Subcutaneous abdominal adipose tissue (tissue), 5 donors: ENCODE data around the gene TSBP1.

ENCODE experiments used
- H3K27ac ChIP-seq: one replicate; pipeline ENCODE4 v1.7.0; 2013; ENCODE audit warnings: low read depth, mild to moderate bottlenecking, inconsistent platforms, low read length, moderate library complexity
- H3K27me3 ChIP-seq, 5 donors: one replicate each; pipeline ENCODE4 v1.7.0; 2013; ENCODE audit warnings: low read length in 5 of 5, inconsistent platforms in 1 of 5; ENCODE audit not compliant: control insufficient read depth in 5 of 5, insufficient read depth in 4 of 5
- H3K36me3 ChIP-seq, 5 donors: one replicate each; pipeline ENCODE4 v1.7.0; 2013; ENCODE audit warnings: low read length in 5 of 5; ENCODE audit not compliant: control insufficient read depth in 5 of 5, insufficient read depth in 5 of 5
- H3K4me1 ChIP-seq, 5 donors: one replicate each; pipeline ENCODE4 v1.7.0; 2013; ENCODE audit warnings: low read length in 5 of 5, mild to moderate bottlenecking in 3 of 5, moderate library complexity in 1 of 5; ENCODE audit not compliant: control insufficient read depth in 5 of 5, insufficient read depth in 5 of 5
- H3K4me3 ChIP-seq, 5 donors: one replicate each; pipeline ENCODE4 v1.7.0; 2013; ENCODE audit warnings: low read length in 5 of 5, low read depth in 1 of 5
- H3K9ac ChIP-seq, 5 donors: one replicate each; pipeline ENCODE4 v1.7.0; 2013; ENCODE audit warnings: low read length in 5 of 5, mild to moderate bottlenecking in 4 of 5, moderate library complexity in 3 of 5
- H3K9me3 ChIP-seq, 5 donors: one replicate each; pipeline ENCODE4 v1.7.0; 2013; ENCODE audit warnings: low read length in 5 of 5; ENCODE audit not compliant: control insufficient read depth in 5 of 5
- donor health status: healthy.
- donor health status: healthy.
- donor health status: healthy.
- donor health status: healthy.
- donor health status: healthy.

The TSBP1 gene

DNA sequence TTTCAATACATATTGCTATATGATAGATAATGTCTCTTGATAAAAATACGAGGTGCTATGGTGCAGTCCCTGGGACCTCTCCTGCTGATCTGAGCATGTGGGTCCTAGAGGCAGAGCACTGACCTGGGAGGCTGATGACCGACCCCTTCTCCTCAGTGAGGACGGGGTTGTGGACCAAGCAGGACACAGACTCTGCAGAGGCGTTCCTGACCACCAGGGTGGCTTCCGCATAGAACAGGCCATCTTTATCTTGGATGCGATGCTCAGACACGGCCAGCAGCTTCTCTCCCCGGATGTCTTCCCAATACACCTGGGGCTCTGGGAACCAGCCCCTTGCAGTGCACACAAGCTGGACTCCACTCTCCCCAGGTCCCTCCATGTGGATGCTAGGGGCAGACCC, 31.1 kb upstream of the TSBP1 start:
- peaks cover 6 to 31% (median 16%) of the 10 kb centered on the region in 5 donors for H3K27me3 ChIP-seq

DNA sequence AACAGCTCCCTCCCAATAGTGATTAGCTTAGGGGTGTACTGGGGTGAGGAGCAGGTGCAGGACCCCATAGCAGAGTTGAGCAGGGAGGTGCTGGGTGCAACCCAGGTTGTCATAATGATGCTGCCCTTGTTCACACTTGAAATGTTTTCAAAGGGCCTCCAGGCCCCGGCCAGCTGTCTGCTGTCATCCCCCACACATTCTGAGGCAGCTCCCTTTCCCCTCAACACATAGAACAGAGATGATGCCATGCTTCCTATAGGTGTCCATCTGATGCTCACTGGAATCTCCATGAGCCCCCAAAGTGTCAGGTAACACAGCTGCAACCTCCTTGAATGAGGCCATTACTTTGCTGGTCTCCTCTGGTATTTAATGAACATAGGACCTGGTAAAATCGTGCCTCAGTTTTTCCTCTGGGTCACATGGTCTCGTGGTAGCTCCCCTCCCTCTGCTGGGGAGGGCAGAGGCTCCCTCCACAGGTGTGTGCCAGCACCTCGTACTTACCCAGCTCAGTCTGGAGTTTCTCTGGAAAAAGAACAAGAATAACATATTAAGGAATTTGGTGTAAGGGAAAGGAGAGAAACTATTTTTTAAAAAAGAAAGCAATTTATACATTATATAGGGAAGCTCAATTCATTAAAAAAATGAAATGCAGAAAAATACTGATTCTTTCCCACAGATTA, 29.7 kb upstream of the TSBP1 start:
- Histone ChIP-seq H3K4me3 (no peak overlapping the region), H3K9ac (no peak overlapping the region), H3K4me1 (no peaks in the 10 kb centered on the region), H3K9me3 (no peaks in the 10 kb centered on the region), H3K27ac (no peak overlapping the region), H3K27me3 (peaks cover 6 to 26% (median 10%) of the 10 kb centered on the region in 5 donors), H3K36me3 (no peaks in the 10 kb centered on the region)

More for the DNA sequence above, 31.1 kb upstream of the TSBP1 start:
- Histone ChIP-seq H3K4me3 (no peak overlapping the region), H3K36me3 (no peaks in the 10 kb centered on the region), H3K4me1 (no peaks in the 10 kb centered on the region), H3K9ac (no peak overlapping the region), H3K9me3 (no peaks in the 10 kb centered on the region), H3K27ac (no peak overlapping the region)

DNA sequence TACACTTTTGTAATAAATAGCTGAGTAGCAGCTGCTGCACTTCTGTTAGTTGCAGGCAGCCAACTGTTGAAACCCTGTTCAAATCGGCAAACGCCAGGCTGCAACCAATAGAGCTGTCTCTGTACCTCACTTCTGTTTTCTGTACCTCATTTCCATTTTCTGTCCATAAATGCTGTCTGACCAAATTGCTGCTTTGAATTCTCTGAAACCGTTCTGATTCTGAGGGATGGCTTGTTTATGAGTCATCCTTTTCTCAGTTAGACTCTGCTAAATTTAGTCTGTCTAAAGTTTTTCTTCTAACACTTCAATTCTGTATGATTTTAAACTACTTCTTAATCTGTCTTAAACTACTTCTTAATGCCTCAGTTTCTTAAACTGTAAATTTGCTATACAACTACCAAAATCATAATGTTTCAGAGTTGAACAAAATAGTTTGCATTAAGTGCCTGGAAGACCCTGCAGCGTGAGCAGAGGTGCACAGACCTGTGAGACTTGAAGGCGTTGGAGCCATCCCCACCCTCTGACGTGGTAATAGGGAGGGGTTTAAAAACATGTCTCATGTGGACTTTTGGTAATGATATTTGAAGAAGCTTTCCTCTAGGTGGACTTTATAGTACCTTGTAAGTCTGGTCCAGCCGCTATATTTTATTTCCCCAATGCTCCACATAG, 25.7 kb upstream of the TSBP1 start:
- Histone ChIP-seq H3K27me3 (peaks cover 0 to 5% (median 0%) of the 10 kb centered on the region in 5 donors), H3K9me3 (no peaks in the 10 kb centered on the region), H3K4me3 (no peak overlapping the region)

DNA sequence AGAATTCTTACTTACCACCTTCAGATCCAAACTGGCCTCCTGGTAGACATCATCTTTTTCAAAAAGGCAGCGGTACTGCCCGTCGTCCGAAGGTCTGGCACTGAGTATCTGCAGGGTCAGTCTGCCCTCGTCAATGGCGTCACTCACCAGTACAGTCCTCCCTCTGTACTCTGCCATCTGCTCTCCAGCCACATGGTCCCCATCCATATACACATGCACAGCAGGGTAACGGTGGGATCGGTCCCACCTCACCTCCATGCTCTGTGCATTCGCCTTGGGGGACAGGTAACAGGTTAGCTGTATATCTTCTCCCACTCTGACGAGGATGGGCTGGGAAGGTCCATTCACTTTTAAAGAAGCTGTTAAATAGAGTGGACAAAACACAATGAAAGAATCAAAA, 24.3 kb upstream of the TSBP1 start:
- H3K27ac ChIP-seq = no peak overlapping the region
- H3K36me3 ChIP-seq = no peaks in the 10 kb centered on the region
- peaks cover 0 to 5% (median 0%) of the 10 kb centered on the region in 5 donors for H3K27me3 ChIP-seq
- H3K9me3 ChIP-seq = no peaks in the 10 kb centered on the region
- H3K4me3 ChIP-seq = no peak overlapping the region
- H3K4me1 ChIP-seq = peaks cover 0 to 6% (median 0%) of the 10 kb centered on the region in 5 donors
- H3K9ac ChIP-seq = no peak overlapping the region

More for the DNA sequence above, 25.7 kb upstream of the TSBP1 start:
- Histone ChIP-seq H3K9ac (no peak overlapping the region), H3K27ac (no peak overlapping the region), H3K4me1 (peaks cover 0 to 6% (median 0%) of the 10 kb centered on the region in 5 donors), H3K36me3 (no peaks in the 10 kb centered on the region)

DNA sequence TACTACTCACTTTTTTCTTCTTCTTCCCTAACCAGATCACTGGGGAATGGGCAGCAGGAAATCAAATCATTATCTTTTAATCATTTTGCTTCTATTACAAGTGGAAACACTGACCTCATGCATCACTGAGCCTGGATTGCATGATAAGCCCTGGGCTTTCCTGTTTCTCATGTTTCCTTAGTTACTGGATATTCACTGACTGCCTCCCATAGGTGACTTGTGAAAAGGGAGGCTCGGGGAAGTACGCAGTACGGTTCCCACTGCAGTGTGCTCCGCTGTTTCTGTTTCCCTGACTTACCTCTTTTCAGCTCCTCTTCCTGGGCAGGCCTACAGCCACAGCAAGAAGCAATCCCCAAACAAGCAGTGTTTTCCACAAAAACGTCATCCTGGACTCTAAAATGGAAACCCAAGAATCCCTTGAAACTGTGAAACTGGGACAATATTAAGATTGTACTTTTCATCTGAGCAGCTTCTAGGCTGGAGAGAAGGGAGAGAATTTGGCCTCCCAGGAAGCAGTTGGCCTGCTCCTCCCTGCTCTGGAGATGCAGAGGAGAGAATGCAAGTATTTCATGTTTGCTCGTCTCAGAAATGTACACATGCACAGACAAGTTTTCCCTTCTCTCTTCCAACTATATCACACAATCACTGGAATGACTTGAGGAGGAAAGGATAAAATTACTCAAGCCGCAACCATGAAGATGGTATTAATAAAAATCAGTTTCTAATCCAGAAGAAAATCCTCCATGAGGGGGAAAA, 22.1 kb upstream of the TSBP1 start:
- Histone ChIP-seq H3K9ac (no peak overlapping the region), H3K4me3 (no peak overlapping the region), H3K27ac (peak overlapping the region; percentile 31), H3K4me1 (peaks cover 0 to 6% (median 0%) of the 10 kb centered on the region in 5 donors), H3K9me3 (no peaks in the 10 kb centered on the region), H3K27me3 (no peaks in the 10 kb centered on the region), H3K36me3 (no peaks in the 10 kb centered on the region)

DNA sequence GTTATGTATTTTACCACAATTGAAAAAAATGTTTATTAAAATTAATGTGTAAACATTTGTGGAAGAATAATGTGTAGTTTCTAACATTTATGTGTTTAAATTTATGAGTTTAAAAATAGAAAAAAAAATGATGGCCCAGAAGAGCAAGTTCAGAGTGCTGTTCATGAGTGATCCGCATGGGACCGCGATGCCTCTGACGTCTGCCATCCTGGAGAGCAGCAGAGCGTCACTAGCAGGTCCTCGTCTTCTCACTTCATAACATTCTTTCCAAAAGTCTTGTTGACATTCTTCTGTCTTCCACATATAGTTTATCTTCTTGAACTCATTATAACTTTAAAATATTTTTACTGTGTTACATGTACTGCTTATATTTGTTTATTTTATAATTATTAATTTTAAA, 19.8 kb upstream of the TSBP1 start:
- Histone ChIP-seq H3K36me3 (no peaks in the 10 kb centered on the region), H3K4me1 (peaks cover 0 to 6% (median 0%) of the 10 kb centered on the region in 5 donors), H3K4me3 (no peak overlapping the region), H3K27ac (no peak overlapping the region), H3K9ac (no peak overlapping the region), H3K9me3 (no peaks in the 10 kb centered on the region), H3K27me3 (peaks cover 0 to 2% (median 0%) of the 10 kb centered on the region in 5 donors)

DNA sequence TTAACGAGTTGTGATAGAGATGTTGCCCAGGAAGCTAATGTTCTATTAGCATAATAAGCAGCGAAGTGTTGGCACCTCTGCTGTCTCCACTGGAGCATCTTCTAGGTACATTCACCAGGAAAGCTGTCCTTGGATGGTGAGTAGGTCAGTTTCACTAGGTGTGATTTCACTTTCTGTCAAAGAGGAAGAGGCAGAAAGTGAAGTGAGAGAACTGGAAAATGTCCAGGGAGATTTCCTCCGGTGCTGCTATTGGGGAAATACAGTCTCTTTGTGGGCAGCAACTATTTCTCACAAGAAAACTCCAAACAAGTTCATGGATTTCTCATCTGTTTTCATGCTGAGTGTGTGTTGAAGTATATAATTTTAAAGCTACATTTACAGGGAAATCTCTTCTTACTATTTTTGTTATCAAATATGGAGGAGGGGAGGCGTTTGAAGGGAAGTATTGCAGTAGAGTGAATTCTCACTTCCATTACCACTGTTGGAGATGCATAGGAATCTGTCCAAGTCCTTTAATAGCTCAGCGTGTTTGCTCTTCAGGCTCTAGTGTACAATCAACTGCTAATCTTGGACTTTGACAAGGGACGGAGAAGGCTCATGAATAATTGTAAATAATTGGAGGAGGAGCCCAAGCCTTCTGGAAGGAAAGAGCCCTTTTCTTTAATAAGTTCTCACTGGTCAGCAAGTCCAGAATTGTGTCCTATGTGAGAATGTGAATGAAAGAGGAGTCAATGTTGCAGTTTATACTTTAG, 16.1 kb upstream of the TSBP1 start:
- Histone ChIP-seq H3K4me3 (no peak overlapping the region), H3K9ac (no peak overlapping the region), H3K27me3 (peaks cover 0 to 2% (median 0%) of the 10 kb centered on the region in 5 donors), H3K4me1 (peaks cover 0 to under 1% (median 0%) of the 10 kb centered on the region in 5 donors), H3K36me3 (no peaks in the 10 kb centered on the region), H3K9me3 (no peaks in the 10 kb centered on the region), H3K27ac (no peak overlapping the region)

DNA sequence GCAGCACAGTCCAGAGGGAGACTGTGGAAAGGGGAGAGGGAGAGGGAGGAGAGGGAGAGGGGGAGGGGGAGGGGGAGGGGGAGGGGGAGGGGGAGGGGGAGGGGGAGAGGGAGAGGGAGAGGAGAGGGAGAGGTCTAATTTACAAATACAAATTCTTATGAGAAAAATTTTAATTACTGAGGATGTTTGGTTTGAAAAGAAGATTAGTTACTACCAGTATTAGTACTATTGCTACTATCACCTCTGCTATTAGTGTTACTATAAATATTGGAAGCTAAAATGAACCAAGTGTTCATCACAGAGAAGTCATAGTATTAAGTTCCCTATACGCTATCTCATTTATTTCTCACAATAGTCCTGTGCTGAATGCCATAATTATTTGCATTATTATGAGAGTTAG, 14.3 kb upstream of the TSBP1 start:
- Histone ChIP-seq H3K27me3 (peaks cover 0 to 2% (median 0%) of the 10 kb centered on the region in 5 donors), H3K9me3 (no peaks in the 10 kb centered on the region), H3K9ac (no peak overlapping the region), H3K27ac (no peak overlapping the region), H3K36me3 (no peaks in the 10 kb centered on the region), H3K4me3 (no peak overlapping the region), H3K4me1 (no peaks in the 10 kb centered on the region)

DNA sequence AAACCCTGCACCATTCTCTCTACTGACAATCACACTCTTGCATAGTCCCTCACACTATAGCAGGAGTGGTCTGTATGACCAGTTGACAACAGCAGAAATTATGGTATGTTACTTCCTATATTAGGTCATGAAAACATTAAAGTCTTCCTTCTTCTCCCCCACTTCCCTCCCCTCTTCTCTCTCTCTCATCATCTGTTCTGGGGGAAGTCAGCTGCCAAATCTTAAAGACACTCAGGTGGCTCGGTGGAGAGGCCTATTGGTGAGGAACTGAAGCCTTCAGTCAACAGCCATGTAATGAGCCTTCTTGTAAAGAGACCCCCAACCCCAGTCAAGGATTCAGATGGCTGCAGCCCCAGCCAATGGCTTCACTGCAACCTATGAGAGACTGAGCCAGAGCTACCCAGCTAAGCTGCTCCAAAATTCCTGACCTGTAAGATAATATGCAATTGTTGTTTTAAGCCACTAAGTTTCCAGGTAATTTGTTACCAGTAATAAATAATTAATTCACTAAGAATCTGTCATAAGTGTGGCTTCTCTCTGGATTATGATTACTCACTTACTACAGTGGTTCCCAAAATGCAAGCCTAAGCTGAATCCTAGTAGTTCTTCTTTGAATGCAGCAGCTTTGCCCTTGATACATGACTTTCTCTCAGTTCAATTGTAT, 11.2 kb upstream of the TSBP1 start:
- Histone ChIP-seq H3K36me3 (no peaks in the 10 kb centered on the region), H3K27ac (no peak overlapping the region), H3K27me3 (peaks cover 0 to 2% (median 0%) of the 10 kb centered on the region in 5 donors), H3K4me3 (no peak overlapping the region), H3K4me1 (no peaks in the 10 kb centered on the region), H3K9me3 (no peaks in the 10 kb centered on the region), H3K9ac (no peak overlapping the region)
